SU-DHL-6 (cell line): Measurements from ENCODE around the gene KAT2B.

Source experiments
- CTCF ChIP-seq: fragments of 200-600 bp; sonication (generic); IDR thresholded peaks from one replicate; pipeline ENCODE4 v1.5.1; 2017; ENCODE audit warnings: antibody characterized with exemption, mild to moderate bottlenecking, low read length, moderate library complexity; ENCODE audit not compliant: insufficient read depth, poor library complexity, severe bottlenecking
- EZH2phosphoT487 ChIP-seq: fragments of 200-600 bp; sonication (generic), shearing (Covaris generic); conservative IDR thresholded peaks from 2 replicates; pipeline ENCODE4 v1.6.1; 2018; ENCODE audit warnings: mild to moderate bottlenecking, antibody characterized with exemption, low read length, moderate library complexity, mixed read lengths

DNA sequence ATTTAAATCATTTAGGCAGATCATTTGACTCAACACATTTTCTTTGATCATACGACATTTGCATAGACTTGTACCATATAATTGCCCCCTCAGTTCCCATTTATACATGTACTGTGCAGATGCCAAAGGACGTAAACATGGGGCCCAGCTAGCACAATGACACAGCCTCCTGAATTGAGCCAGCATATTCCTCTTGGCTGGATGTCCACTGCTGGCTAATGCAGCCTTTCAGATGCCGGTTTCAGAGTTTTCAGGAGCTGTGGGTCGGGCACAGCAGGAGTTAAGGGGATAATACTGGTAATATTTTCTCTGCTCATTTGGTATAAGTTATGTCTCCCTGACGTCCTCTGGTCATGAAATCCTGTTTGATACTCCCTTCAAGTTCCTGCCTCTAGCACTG lies 39.4 kb downstream of the KAT2B start:
- TF ChIP-seq EZH2phosphoT487 (no peak), CTCF (no peak)
